Measurements from ENCODE around the gene TTC33.

GRCh38 chr5:40716590-40716989 lies 39.2 kb downstream of the TTC33 start:
- TF ChIP-seq CTCF (IDR thresholded peaks at IDR 0.05): no peak
- TF ChIP-seq POLR2A (IDR thresholded peaks at IDR 0.05): no peak
